GM19035 (cell line): ENCODE results near the gene PIP4K2B.
"Not testable (repeated sequence)": the region's sequence is repeated elsewhere in the genome, so short reads cannot be mapped to it uniquely, and the experiment has no call there.

Experiments
- ATAC-seq: cut with Tn5 transposase; IDR thresholded peaks from one replicate; pipeline ENCODE4 v1.9.1; 2021; ENCODE audit not compliant: unreplicated experiment

Gene PIP4K2B

DNA sequence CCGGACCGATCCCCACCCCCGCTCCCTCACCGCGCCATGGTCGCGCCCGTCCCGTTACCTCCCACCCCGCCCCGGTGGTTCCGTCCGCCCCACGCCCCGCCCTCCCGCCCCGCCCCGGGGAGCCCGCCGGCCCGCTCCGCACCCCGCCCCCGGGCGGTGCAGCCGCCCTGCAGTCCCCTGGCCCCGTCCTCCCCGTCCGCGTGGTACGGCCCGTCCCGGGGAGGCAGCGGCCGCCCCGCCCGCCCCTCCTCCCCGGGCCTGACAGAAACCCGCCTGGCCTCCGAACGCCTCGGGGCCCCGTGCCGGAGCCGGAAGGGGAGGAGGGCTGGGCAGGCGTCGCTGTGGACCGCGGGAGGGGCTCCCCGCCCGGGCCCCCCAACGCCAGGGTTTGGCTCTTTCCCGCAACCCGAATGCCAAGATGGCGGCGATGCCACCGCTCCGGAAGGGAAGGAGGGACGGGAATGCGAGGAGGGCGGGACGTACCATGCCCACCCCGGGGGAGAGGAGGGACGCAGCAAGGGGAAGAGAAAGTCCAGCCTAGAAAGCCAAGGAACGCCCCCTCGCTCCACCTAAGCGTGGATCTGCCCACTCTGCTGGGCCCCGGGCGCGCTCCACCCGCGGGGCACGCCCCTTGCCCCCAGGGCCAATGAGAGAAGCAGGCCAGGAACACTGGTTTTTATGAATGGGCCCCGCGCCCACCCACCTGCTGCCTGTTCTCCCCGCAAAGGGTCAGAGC lies at the start of gene PIP4K2B:
TSS of gene PIP4K2B (minus strand) at position 56 of the 736 bp plus-strand sequence. CDS start 132 bp downstream, outside the sequence.
- peak; percentile 76 for ATAC-seq

DNA sequence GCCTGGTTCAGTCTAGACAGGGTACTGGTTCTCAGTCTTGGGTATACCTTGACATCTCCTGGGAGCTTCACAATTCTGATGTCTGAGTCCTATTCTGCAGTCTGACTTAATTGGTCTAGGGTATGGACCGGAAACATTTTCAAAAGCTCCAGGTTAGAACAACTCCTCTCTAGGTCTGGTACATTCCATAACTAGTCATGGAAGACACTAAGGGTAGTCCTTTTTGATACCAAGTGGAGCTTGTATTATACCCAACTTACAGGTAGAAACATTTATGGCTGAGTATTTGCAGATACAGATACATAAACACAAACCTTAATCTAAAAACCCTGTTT lies 49.2 kb upstream of the PIP4K2B start:
- ATAC-seq, result no peak

GRCh38 chr17:38844261-38844757 lies 45.0 kb upstream of the PIP4K2B start:
- ATAC-seq, result no peak

- ATAC-seq, result no peak
Measured at GRCh38 chr17:38825762-38826247, 26.4 kb upstream of the PIP4K2B start.

GRCh38 chr17:38824899-38825761 lies 25.8 kb upstream of the PIP4K2B start, which contains the start of gene CWC25:
Gene CWC25 (minus strand): TSS chr17:38825321. CDS start chr17:38825183, 138 bp downstream.
- peak; percentile 85 for ATAC-seq

GRCh38 chr17:38815576-38816193 lies 16.3 kb upstream of the PIP4K2B start:
- no peak for ATAC-seq

DNA sequence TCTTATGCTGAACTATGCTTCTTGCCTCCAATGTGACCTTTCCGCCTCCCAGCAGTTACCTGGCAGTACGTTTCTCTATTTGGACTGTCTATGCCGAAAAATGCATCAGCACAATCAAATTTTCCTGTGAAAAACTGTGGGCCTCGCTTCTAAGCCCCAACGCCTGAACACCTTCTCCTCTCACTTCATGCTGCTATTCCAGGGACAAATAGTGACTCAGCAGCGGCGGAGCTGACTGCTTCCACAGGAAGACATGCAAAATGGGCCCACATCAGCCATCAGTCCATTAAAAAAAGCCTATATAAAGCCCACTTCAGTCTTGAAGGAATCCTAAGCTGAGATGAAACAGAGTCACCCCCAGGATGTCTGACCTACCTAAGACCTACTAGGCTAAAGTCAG lies 10.5 kb upstream of the PIP4K2B start:
- ATAC-seq, result no peak

GRCh38 chr17:38800237-38800760 lies 943 bp upstream of the PIP4K2B start:
- ATAC-seq, result no peak

DNA sequence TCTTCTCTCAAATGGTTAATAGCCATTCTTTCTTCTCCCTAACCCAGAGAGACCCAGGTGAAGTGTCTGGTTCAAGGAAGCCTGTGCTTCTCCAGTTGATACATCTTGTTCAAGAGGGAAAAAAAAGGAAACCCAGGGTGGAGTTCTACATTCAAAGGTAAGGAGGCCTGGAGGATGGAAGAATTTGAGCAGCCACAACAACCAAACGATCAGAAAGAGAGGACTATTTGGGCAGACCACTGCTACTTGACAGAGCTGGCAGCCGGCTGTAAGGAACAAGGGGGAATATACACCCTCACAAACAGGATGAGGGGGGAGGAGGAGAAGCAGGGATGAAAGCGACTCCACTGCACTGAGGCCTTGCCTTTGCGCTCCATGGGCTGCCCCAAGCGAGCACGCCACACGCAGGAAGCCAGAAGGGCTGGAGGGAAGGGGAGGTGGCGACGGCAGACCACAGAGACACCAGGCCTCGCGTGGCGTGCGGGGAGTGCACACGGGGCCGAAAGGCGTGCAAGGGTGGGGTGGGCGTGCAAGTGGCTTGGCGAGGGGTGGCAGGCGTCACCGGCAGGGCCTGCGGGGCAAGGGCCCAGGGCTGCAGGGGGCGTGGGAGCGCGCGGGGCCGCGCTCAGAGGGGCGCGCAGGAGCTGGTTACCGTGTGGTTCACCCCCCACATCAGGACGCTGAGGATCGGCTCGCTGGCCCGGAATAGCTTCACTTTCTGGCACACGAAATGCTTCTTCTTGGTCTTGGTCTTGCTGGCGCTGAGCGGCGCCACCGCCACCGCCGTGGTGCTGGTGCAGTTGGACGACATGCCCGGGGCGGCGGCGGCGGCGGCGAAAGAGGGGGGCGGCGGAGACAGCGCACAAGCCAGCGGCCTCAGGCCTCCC lies 499 bp downstream of the PIP4K2B start:
- peak; percentile 28 for ATAC-seq

GRCh38 chr17:38797828-38798227 lies 1.5 kb downstream of the PIP4K2B start:
- ATAC-seq, result no peak

DNA sequence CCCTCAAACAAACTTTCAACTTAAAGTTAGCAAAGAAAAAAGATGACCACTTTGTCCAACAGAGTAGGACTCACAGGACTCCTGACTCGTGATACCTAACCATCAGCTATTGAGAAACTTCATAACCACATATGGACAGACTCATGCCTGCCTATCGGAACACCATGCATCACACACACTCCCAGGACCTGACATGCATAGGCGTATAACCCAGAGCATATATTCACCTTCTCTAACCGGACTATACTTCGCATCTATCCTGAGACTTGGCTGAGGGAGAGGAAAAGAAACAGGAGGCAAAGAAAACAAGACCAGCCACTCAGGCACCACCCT lies 2.2 kb downstream of the PIP4K2B start:
- ATAC-seq, result no peak

DNA sequence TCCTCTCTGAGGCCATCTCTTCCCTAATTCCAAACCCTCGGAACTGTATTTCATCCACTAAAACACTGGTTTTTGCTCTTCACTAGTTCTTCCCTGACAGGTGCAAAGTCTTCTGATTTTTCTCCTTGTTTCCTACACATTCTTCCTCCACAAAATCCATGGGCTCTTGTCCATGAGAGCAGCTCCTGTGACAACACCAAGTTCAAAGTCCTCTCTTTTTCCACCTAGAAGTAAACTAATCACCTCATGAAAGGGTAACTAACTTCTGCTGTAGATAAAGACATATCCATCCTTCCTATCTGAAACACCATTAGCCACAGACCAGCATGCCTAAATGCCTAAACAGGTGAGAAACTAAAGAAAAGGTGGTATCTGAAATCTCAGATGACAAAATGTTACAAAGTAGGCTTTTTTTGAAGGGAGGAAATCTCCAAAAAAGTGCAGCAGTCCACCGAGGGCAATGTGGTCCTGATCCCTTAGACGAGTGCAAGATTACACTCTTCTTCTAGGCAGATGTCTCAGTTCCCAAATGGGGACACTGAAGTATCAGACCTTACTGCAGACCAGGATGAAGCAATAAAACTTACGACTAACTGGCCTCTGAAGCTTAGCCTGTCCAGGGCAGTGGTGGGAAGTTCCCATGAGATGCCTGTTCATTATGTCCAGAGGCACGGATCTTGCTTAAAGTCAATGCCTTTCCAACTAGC lies 2.8 kb downstream of the PIP4K2B start:
- ATAC-seq, result no peak

DNA sequence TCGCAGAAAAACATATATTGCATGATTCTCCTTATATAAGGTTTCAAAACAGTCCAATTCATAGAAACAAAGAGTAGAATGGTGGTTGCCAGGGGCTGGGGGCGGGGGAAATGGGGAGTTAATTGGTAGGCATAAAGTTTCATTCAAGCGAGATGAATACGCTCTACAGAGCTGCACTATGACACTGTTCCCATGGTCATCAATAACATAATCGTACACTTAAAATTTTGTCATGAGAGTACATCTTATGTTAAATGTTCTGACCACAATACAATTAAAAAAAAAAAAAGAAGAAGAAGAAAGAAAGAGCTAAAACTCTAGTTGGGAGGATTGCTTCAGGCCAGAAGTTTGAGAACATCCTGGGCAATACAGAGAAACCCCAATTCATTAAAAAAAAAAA lies 5.1 kb downstream of the PIP4K2B start:
- ATAC-seq, result no peak

- no peak for ATAC-seq
Measured at GRCh38 chr17:38791162-38791561, 8.2 kb downstream of the PIP4K2B start.

DNA sequence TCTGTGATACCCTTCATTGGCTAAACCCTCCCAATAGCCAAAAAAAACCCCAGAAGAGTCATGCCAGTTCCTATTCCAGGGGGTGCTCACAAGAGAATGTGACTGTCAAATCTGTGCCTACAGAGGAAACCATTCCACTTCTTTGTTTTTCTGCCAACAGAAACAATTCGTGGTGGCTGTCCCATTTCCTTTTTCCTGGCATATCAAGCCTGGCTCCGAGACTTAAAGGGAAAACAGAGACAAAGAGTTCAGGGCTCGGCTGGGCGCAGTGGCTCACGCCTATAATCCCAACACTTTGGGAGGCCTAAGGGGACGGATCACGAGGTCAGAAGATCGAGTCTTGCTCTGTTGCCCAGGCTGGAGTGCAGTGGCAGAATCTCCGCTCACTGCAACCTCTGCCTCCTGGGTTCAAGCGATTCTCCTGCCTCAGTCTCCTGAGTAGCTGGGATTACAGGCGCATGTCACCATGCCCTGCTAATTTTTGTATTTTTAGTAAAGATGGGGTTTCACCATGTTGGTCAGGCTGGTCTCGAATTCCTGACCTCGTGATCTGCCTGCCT lies 9.1 kb downstream of the PIP4K2B start:
- ATAC-seq, result not testable (repeated sequence)

DNA sequence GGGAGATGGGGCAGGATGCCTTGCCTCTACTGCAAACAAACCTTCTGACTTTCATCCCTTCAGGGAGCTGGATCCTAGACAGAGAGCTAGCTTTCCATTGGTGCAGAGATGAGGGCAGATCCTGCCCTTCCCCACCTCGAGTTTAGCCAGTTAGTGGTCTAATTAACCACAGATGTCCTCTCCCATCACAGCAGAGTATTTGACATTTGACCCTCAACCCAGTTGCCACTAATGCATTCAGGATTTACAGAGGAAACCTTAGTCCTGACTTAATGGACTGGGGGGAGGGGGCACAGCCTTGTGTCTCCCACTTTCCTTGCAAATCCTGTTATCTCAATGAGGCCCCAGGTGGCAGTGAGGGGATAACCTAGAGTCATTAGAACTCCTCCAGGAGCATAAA lies 10.2 kb downstream of the PIP4K2B start:
- no peak for ATAC-seq

DNA sequence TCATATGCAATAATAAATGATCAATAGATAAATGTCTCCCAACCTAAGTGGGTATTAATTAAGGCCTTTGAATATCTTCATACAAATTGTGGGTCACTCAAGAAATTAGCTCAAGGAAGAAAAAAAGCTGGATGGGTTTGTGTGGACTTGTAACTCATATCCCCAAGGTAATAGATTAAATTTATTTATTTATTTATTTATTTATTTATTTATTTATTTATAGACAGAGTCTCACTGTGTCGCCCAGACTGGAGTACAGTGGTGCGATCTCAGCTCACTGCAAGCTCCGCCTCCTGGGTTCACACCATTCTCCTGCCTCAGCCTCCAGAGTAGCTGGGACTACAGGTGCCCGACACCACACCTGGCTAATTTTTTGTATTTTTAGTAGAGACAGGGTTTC lies 11.4 kb downstream of the PIP4K2B start:
- ATAC-seq, result not testable (repeated sequence)

DNA sequence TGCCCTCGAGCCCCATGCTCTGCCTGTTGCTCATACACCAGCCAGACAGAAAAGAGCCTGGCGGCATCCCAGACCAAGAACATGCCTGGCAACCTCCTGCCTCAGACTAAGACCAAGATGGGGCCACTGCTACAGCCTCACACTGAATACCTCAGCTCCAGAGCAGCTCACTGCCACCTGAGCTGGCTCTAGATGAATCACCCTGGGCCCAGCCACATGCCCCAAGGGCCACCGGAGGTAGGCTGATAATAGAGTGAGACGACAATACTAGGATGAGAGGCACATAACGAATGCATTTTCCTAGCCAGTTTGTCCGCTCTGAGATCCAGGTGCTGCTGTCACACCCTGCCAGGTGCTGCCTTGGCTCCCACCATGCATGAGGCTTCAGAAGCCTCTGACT lies 13.0 kb downstream of the PIP4K2B start:
- ATAC-seq, result no peak

- ATAC-seq, result no peak
Measured at GRCh38 chr17:38783227-38783626, 16.1 kb downstream of the PIP4K2B start.
